Spleen (tissue), 7 donors: Measurements from ENCODE around the gene SV2C.

Experiments used
- POLR2A ChIP-seq, 3 donors: fragments of 450-650 bp; IDR thresholded peaks; one replicate each; pipeline ENCODE4 v1.5.1; 2017; ENCODE audit warnings: antibody characterized with exemption in 3 of 3, mild to moderate bottlenecking in 1 of 3
- POLR2AphosphoS5 ChIP-seq, 3 donors: sonication (generic); formaldehyde crosslinking; IDR thresholded peaks; one replicate each; pipeline ENCODE4 v1.5.1; 2017; ENCODE audit warnings: antibody characterized with exemption in 3 of 3
- TF ChIP-seq, protein P1 (sequence below), 11 experiments: fragments of 200-600 bp in 7 of 11; fragments of 450-650 bp in 4 of 11; sonication (generic) in 4 of 11; IDR thresholded peaks in 8 of 11; conservative IDR thresholded peaks in 3 of 11; 1 replicate in 7 of 11; 2 replicates in 4 of 11; pipeline versions ENCODE4 v1.4.0 to v1.8.0; 2016 to 2021; ENCODE audit warnings: antibody characterized with exemption in 11 of 11, inconsistent platforms in 4 of 11, mild to moderate bottlenecking in 1 of 11
- donor health status: DM: no; HTN: no; CAD: no; lungs with moderate emphysema.
- donor health status: DM: no; HTN: no; CAD: no.
- donor health status: DM: no; HTN: no; CAD: no.

- TF ChIP-seq, protein P1, sequence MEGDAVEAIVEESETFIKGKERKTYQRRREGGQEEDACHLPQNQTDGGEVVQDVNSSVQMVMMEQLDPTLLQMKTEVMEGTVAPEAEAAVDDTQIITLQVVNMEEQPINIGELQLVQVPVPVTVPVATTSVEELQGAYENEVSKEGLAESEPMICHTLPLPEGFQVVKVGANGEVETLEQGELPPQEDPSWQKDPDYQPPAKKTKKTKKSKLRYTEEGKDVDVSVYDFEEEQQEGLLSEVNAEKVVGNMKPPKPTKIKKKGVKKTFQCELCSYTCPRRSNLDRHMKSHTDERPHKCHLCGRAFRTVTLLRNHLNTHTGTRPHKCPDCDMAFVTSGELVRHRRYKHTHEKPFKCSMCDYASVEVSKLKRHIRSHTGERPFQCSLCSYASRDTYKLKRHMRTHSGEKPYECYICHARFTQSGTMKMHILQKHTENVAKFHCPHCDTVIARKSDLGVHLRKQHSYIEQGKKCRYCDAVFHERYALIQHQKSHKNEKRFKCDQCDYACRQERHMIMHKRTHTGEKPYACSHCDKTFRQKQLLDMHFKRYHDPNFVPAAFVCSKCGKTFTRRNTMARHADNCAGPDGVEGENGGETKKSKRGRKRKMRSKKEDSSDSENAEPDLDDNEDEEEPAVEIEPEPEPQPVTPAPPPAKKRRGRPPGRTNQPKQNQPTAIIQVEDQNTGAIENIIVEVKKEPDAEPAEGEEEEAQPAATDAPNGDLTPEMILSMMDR (IDR thresholded peaks at IDR 0.05 in 8 of 11, conservative IDR thresholded peaks at IDR 0.05 in 3 of 11), result no peak
- TF ChIP-seq POLR2A (IDR thresholded peaks at IDR 0.05), result no peak
- TF ChIP-seq POLR2AphosphoS5 (IDR thresholded peaks at IDR 0.05), result no peak
These were observed 296.1 kb downstream of the SV2C start for GRCh38 chr5:76379316-76379715.
